DND-41 (cell line): ENCODE results near the gene MGAT4B.

Source experiments
- CTCF ChIP-seq: IDR thresholded peaks from 2 replicates; pipeline ENCODE4 v1.5.1; 2012; ENCODE audit warnings: borderline replicate concordance, low read length, moderate library complexity, mild to moderate bottlenecking; ENCODE audit not compliant: poor library complexity, severe bottlenecking; ENCODE audit errors: extremely low read depth
- EZH2 ChIP-seq: IDR thresholded peaks from 3 replicates; pipeline ENCODE4 v1.6.1; 2012; ENCODE audit warnings: borderline replicate concordance, low read depth, mild to moderate bottlenecking, moderate library complexity, low read length, inconsistent platforms; ENCODE audit not compliant: severe bottlenecking

GRCh38 chr5:179805529-179806249 is 977 bp downstream of the MGAT4B start:
- TF ChIP-seq CTCF (no peak), EZH2 (no peak)
